NK-92 (cell line): ENCODE measurements around the gene HMCN2.
"Not testable (repeated sequence)": the region's sequence is repeated elsewhere in the genome, so short reads cannot be mapped to it uniquely, and the experiment has no call there.

Source experiments
- DNase-seq: peaks from one replicate; lab custom pipeline; 2025; ENCODE audit not compliant: unreplicated experiment; lab: John Stamatoyannopoulos, UW

Gene HMCN2

DNA sequence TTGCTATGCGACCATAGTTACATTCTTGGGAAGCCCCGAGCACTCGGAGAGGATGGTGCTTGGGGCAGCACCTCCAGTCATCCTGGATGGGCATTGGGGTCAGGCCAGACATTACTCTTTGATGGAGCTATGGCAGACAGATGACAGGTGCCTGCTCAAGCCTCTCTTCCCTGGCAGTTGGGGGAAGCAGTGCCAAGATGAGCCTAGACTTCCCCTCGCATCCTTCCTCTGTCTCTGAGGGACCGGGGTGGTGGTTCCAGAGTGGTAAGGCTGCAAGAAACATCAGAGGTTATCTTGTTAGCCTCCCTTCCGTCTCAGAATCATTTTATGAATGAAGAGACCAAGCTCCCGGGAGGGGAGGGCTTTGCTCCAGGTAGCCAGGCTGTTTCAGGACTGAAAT lies 2.8 kb upstream of the HMCN2 start:
- no peak for DNase-seq

DNA sequence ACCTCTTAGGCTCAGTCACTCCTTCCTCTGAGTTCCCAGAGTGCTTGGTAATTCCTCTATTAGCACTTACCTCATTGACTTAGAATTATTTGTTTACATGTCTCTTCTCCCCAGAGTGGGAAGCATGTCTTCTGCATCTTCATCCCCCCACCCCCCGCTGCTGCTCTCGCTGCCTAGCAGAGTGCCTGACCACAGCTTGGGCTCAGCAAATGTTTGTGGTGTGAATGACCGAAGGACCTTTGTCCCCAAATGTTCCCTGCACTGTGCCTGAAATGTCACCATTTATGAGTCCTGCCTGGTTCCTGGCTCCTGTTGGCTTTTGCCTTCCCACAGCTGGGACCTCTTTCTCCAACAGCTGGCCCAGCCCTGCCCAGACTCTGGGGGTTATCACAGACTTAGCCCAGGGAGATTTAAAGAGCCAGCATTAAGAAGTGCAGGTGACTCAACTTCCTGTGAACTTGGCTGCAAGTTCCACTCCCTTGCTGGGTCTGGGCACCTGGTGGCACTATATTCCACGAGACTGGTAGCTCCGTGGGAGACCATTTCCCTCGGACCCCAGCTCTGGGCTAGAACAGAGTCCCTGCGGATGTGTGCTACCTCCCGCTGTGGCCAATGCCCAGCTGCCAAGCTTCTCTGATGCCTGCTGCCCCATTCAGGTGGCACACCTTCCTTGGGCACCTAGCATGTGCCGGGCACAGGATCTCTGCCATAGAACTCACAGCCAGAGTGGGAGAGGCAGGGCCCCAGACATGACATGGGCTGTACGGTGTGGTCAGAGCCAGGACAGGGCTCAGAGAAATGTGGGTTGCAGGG lies 1.8 kb upstream of the HMCN2 start:
- DNase-seq: no peak

DNA sequence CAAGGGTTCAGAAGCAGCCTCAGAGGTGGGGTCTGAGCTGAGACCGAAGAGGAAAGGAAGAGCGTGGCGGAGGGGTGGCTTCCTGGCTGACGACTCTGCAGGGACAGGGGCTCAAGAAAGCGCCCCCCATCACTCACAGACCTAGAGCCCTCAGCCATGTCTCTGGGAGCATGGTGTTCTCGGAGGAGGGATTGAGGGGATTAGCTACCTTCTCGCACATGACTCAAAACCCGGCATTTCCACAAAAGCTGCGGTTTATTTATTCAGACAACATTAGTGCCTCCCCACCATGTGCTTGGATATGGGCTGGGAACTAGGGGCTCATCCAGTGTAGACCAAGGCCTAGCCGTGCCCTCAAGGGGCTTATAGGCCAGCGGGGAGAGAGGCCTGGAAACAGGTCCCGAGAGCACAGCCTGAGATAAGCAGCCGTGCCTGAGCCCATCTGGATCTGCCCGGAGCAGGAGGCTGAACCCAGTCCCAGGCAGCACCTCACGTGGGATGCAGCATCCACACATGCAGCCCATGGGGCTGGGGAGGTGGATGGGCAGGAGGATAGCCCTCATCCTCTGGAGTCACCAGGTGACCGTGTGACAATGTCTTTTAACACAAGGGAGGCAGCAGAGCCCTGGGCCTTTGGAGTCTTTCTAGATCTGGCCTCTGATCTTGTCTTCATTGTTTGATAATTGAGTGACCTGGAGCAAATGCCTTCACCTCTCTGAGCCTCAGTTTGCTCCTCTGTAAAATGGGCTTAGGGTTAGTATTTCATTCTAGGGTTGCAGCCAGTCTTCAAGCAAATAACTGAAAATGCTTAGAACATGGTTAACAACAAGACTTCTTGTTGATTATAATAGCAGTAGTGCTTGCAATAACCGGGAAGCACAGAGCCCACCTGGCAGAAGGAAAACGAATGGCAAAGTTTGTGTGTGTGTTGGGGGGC lies 878 bp upstream of the HMCN2 start:
- DNase-seq: no peak

DNA sequence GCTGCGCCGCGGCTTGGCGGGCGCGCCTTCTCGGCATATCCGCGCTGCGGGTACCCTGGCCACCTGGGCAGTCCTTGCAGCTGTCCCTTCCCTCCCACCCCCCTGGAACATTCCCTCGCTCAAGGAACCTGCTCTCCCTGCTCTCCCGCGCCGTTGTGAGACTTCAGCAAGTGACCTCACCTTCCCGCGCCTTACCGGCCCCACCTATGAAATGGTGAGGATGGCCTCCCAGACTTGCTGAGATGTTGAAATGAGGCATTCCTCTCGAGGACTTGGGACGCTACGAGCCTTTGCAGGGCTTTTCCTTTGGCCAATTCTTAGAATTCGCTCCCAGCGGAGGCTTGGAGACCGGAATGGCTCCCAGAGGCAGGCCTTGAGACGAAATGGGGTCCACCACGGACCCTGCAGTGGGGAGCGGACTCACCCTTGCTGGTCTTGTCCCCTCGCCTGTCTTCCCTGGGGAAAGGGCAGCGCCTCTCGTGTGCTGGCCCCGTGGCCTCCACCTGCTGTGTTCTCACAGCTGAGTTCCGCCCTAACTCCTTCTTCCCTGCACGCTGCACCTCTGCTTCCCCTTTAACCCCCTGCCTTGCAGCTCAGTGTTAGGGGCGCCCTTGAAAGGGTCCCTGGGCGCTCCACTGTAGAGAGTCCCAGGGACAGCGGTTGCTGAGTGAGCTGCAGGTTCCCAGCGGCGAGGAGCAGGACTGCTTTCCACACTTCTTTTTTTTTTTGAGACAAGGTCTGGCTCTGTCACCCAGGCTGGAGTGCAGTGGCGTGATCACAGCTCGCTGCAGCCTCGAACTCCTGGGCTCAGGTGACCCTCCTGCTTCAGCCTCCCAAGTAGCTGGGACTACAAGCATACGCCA lies 907 bp downstream of the HMCN2 start:
- DNase-seq: no peak

DNA sequence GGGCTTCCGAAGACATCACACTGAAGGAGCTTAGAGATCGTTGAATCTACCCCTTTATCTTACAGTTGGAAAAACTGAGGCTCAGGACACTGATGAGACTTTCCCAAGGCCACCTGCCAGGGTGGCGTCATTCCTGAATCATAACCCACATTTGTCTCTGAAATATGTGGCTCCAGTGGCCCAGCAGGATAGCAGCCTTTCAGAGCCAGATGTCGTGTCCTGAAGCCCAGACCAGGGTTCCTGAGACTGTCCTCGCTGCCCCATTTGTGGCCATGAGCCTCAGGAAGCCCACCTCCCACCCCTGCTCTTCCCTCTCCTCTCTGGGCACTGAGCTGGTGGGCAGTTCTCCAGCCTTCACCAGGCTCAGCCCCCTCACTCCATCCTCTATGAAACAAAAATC lies 2.4 kb downstream of the HMCN2 start:
- no peak for DNase-seq

DNA sequence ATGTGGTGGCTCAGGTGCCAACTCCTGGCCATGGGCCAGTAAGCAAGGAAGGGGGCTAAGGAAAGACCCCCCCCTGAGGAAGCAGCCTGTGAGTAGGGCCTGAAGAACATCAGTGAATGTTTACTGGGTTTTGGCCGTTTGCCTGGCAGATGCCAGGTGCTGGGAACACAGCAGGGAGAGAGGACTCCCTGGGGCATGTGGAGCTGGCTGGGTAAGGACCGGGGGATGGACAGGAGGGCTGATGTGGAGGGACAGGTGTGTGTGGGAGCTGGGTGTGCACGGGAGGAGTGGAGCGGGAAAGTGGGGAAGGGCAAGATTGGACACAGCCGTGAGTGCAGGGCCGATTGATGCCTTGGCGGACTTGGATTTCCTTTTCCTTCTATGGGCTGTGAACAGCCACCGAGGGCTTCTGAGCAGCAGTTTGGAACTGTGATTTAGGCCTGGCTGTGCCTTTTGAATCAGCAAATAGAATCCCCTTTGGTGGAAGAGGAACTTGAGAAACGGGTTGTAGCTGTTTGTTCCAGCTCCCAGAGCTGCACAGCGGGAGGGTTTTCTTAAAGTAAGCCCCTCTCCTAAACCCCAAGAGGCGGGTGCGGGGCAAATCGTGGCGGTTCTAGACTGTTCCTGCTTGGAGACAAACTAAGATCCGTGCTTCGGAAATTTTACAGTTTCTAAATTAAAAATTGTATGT lies 3.1 kb downstream of the HMCN2 start:
- no peak for DNase-seq

DNA sequence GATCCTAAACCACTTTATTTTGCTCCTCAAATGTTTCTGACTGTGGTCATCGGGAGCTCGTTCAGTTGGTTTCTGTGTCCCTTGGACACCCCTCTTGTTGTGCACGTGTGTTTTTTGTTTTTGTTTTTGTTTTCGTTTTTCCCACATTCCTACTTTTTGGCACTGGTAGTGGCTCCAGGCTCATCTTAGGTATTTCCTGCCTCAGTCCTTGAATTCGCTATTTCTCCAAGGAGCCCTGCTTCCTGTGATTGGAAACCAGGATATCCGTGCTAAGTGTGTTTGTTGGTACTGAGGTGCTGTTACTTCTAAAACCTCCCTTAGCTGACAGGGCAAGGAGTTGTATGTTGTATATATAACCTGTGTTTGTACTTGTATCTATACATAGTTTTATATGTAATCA lies 5.9 kb downstream of the HMCN2 start:
- no peak for DNase-seq

DNA sequence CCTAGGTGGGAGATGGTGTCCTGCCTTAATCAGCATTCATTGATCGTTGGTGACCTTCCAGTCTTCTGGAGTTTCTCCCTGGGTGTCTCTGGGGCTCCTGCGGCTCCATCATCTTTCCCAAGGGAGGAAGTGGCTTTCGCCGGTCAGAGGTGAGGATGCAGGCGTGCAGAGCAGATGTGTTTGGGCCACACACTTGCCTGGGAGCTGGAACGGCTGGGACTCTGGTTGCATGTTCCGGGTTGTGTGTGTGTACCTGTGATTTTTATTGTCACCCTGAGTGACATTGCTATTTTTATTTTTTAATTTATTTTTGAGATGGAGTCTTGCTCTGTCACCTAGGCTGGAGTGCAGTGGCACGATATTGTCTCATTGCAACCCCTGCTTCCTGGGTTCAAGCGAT lies 9.6 kb downstream of the HMCN2 start:
- no peak for DNase-seq

DNA sequence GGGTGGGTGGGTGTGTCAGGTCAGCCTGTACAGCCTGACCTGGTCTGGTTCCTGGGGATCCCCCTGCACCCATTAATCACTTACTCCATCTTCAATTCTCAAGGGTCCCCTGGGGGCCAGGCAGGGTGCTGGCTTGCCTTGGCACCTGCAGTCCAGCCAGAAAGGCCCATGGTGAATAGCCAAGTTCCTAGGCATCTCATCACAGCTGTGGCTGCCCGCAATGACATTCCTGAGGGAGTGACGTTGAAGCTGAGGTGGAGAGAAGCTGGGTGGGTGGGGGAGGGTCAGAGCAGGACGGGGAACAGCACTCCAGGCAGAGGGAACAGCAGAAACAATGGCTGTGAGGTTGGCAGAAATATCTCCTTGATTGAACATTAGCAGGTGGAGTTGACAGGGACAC lies 10.6 kb downstream of the HMCN2 start:
- no peak for DNase-seq

DNA sequence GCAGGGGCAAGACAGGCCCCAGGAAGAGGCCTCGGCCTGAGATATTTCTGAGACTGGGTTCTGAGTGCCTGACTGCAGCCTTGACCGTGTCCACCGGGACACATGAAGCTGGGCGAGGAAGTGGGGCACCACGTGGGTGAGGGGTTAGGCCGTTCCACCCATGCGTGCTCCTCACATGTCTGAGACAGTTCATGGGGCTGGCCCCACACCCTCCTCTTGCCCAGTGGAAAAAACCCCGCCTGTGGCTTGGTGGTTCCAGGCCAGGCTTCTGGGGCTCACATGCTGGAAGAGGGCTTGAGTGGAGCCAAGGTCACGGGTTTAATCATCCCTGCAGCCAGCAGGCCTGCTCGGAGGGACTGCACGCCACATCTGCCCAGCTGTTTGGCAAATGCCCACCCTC lies 11.4 kb downstream of the HMCN2 start:
- no peak for DNase-seq

DNA sequence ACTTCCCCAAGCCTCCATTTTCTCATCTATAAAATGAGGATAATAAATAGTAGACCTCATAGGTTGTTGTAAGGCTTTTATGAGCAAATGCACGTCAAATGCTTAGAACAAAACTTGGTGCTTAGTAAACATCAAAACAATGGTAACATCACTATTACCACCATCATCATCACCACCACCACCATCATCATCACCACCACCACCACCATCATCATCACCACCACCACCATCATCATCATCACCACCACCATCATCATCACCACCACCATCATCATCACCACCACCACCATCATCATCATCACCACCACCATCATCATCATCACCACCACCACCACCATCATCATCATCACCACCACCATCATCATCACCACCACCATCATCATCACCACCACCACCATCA lies 12.0 kb downstream of the HMCN2 start:
- not testable (repeated sequence) for DNase-seq

DNA sequence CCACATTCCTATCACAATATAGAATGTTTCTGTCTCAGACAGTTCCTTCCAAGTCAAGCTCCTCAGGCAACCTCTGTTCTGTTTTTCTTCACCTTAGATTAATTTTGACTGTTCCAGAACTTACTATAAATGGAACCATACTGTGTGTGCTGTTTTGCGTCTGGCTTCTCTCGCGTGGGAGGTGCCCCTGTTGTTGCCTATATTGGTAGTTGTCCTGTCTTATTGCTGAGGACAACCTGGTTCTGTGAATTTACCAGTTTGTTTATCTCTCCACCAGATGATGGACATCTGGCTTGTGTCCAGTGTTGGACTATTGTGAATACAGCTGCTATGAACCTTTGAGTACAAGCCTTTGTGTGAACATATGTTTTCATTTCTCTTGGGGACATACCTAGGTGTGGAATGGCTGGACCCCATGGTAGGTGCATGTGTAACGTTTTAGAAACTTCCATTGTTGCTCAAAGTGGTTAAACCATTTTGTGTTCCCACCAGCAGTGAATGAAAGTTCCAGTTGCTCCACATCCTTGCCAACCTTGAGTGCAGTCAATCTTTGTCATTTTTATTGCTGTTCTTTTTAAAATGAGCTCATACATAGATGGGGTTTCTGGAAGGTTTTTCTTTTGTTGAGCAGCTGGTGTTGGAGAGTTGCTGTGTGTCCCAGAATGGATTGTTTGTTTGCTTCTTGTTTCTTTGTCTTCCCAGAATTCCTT lies 18.1 kb downstream of the HMCN2 start:
- DNase-seq: no peak

DNA sequence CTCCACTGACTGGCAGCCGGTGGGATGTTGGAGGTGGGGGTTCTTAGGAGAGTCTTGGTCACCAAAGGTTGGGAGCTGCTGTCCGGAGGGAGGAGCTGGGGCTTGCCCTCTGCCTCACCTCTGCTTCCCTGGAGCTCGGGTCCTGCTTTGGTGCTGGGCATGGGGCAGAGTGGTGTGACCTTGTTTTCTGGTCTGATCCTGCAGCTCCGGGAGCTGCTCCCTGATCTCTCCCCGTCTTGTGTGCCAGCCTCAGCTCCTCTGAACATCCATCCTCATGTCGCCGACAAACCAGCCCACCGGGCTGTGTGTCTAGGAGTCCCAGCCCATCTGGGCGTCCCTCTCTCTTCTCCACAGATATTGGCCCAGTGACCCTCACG lies 18.7 kb downstream of the HMCN2 start:
- no peak for DNase-seq

DNA sequence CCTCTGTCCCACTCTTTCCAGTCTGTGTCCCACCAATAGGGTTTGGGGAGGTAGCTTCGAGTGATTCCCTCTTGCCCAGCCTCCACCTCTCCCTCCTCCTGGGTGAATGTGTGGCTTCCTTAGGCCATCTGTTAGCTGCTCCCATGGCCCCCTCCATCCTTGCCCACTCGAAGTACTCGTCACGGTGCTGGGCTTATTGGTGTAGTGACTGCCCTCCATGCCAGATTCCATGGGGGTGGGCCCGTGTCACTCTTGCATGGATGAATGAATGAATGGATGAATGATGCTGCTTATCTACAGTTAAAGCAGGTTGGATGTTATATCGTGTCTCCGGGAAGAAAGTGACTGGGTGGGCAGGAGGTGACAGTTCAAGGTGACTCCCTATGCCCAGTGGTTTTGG lies 19.1 kb downstream of the HMCN2 start:
- no peak for DNase-seq

DNA sequence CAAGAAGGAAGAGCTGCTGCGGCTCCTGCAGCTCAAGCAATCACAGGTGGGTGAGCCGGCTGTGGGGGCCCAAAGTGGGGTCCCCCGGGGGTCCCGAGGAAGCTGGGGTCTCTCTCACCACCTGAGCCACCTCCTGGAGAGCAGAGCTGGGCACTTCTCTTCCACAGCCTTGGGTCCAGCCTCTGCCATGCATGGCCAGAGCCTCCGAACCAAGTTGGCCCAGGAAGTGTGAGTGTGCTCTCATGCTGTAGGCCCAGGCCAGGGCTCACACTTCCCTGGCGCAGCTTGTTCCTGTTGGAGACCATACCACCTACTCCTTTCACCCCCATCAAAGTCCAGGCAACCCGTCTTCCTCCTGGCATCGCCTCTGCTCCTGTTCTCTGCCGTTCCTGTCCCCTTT lies 19.7 kb downstream of the HMCN2 start:
- DNase-seq: no peak

DNA sequence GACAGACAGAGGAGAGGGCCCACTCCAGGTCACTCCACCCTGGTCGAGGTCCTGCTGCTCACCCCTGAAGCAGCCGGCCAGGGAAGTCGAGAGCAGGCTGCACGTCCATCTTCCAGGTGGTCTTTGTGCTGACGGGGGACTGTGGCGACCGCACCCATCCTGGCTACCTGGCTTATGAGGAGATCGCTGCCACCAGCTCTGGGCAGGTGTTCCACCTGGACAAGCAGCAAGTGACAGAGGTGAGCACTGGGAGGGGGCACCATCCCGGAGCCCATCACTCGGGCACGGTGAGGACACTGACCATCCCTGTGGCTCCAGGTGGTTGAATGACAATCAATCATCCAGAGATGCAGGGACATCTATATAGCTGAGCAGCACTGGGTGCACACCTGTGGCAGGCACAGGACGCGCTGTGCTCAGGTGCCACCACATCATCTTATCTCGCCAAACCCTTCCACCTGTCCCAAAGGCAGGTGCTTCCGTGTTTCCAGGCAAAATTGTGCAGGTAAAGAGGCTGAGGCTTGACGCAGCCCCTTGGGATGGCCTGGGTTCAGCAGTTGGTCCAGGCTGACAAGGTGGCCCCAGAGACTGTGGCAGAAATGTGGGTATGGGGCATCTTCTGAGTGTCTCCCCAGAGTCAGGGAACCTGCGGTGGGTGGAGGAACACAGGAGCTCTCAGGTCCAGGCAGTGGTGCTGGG lies 20.7 kb downstream of the HMCN2 start:
- no peak for DNase-seq

DNA sequence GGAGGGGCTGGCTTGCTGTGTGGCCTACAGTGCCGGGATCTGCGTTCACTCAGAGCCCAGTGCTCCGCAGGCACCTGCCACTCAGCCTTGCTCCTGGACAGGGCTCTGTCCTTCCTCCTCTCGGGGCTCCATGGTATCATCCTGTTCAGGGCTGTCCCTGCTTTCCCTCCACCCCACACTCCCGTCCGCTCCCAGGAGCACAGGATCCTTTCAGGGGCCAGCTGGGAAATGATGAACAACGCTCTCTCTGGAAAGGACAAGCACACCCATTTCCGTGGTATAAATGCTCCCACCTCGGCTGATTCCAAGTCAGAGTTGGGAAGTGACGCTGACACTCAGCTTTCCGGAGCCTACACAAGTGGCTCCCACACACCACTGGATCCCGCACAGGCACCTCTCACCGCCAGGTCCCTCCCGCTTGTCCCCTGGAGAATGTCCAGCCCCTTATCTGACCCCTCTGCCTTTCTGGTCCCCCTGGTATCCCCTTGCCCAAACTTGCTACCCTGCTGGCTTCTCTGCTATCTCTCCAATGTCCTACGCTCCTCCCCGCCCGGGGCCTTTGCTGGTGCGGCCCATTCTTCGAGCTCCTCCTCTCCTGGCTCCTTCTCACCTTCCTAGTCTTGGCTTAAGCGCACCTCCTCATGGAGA lies 21.3 kb downstream of the HMCN2 start:
- no peak for DNase-seq

DNA sequence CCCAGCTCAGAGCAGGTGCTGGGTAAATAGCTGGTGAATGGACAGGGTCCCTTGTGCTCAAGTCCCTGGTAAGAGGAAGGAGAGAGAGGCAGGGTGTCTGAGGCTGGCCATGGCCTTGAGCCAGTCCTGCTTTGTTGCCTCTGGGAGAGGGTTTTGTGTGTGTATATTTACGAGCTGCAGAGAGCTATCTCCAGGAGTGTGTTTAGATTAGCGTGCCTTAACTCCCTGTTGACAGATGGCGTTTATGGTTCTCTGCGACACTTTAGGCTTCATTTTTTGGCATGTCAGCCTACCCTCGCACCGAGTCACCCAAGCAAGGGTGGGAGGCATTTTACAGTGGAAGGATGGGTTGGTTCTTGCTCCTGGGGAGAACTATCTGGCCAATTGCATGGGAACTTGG lies 22.2 kb downstream of the HMCN2 start:
- no peak for DNase-seq

DNA sequence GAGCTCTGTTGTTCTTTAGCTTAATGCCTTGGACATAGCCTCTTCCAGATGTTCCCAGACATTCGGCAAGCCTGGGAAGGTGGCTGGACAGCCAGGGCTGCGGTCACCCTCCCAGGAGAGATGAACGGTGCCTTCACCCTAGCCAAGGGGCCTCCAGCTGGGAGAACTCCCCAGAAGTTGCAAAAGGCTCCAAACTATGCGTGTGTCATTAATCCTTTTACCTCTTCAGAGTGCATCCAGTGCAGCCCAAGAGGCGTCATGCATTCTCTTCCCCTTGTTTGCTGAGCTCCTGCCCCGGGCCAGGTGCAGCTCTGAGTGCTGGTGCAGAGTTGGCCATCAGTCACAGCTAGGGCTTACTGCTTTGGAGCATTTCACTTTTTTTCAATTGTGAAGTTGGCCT lies 22.8 kb downstream of the HMCN2 start:
- no peak for DNase-seq
